Smooth muscle cell (in vitro differentiated cells): ENCODE results near the gene GABBR1. TPM values are rescaled to one million over a fixed set of nuclear protein-coding genes. Genes with fewer than 3 reads are reported as not detected.
"Not testable (repeated sequence)": the region's sequence is repeated elsewhere in the genome, so short reads cannot be mapped to it uniquely, and the experiment has no call there.

Source experiments
- DNase-seq: peaks from one replicate; lab custom pipeline; 2025; ENCODE audit not compliant: unreplicated experiment; lab: John Stamatoyannopoulos, UW
- H2AFZ ChIP-seq: fragments of 200-600 bp; sonication (generic); 2 replicates; pipeline ENCODE4 v1.6.0; 2016; ENCODE audit warnings: antibody characterized with exemption, low read depth, mild to moderate bottlenecking
- H3F3A ChIP-seq: fragments of 200-600 bp; sonication (generic); 2 replicates; pipeline ENCODE4 v1.6.0; 2017; ENCODE audit warnings: antibody characterized with exemption, low read depth
- H3K27ac ChIP-seq: fragments of 200-600 bp; sonication (generic); 2 replicates; pipeline ENCODE4 v1.5.1; 2016; ENCODE audit warnings: low read depth, mild to moderate bottlenecking
- H3K27me3 ChIP-seq: fragments of 200-600 bp; sonication (generic); 2 replicates; pipeline ENCODE4 v1.6.1; 2016; ENCODE audit warnings: low read depth, mild to moderate bottlenecking
- H3K36me3 ChIP-seq: fragments of 200-600 bp; sonication (generic); 2 replicates; pipeline ENCODE4 v1.5.1; 2016; ENCODE audit warnings: low read depth
- H3K4me1 ChIP-seq: fragments of 200-600 bp; sonication (generic); 2 replicates; pipeline ENCODE4 v1.5.1; 2016; ENCODE audit warnings: low read depth
- H3K4me2 ChIP-seq: fragments of 200-600 bp; sonication (generic); 2 replicates; pipeline ENCODE4 v1.6.0; 2016; ENCODE audit warnings: mild to moderate bottlenecking
- H3K4me3 ChIP-seq: fragments of 200-600 bp; sonication (generic); 2 replicates; pipeline ENCODE4 v1.5.1; 2016; ENCODE audit warnings: mild to moderate bottlenecking
- H3K79me2 ChIP-seq: fragments of 200-600 bp; sonication (generic); 2 replicates; pipeline ENCODE4 v1.6.0; 2016; ENCODE audit warnings: low read depth, mild to moderate bottlenecking
- H3K9ac ChIP-seq: fragments of 200-600 bp; sonication (generic); 2 replicates; pipeline ENCODE4 v1.6.0; 2016; ENCODE audit warnings: low read depth
- H3K9me3 ChIP-seq: fragments of 200-600 bp; sonication (generic); replicated peaks from 2 replicates; pipeline ENCODE4 v1.5.1; 2016; ENCODE audit warnings: low read depth
- H4K20me1 ChIP-seq: fragments of 200-600 bp; sonication (generic); 2 replicates; pipeline ENCODE4 v1.6.0; 2016; ENCODE audit warnings: low read depth
- CTCF ChIP-seq: fragments of 200-600 bp; sonication (generic); IDR thresholded peaks from 2 replicates; pipeline ENCODE4 v1.5.1; 2017; ENCODE audit warnings: borderline replicate concordance, mild to moderate bottlenecking, antibody characterized with exemption; ENCODE audit not compliant: insufficient read depth, poor library complexity, severe bottlenecking
- WGBS: methylation state at CpG from one replicate; pipeline ENCODE4 v1.1.7; 2016; ENCODE audit warnings: low lambda C conversion rate; 5-methylcytosine and 5-hydroxymethylcytosine counted together
- polyA plus RNA-seq: library from polyadenylated mRNA; unstranded; fragments of >200 nt; fragmentation: Nextera tagmentation; extraction: Ambion mirVana; gene quantifications from 2 replicates; pipeline ENCODE4 v1.2.1, GENCODE V29; 2016
- total RNA-seq: library from RNA; depleted of rRNA; stranded (reverse); fragments of >200 nt; gene quantifications from 2 replicates; pipeline ENCODE4 v1.2.3, GENCODE V29; 2014

The GABBR1 gene
- total and polyA plus RNA-seq, 2 experiments from 2014 or later, result 13.2 to 26.0 TPM

DNA sequence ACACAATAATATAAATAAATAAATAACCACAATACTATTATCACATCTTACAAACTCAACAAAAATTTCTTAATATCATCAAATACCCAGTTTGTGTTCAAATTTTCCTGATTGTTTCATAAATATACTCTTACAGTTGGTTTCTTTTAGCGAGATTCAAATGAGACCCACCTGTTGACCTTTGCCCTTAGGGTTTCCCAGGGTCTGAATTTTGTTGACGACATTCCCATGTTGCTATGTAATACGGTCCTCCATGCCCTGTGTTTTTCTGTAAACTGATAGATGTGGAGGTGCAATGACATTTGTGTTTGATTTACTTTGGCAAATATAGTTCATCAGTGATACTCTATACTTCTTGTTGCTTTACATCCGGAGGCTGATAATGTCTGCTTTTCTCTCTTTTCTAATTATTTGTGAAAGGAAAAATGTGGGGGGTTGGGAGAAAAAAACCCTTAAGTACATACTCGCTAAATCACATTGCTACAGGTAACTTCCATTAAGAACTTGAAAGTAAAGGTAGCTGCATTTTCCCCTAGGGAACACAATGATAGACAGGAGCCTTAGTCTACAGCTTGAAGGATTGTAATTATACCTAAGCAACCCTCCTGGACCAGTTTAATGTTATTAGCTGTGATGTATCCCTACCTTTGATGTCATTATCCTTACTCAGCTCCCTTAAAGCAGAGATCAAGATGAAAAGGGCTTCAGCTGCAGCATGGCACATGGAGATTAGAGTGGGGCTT, 30.5 kb upstream of the GABBR1 start:
- no peak overlapping the region for H3K4me3 ChIP-seq
- H3K9ac ChIP-seq, result no peak overlapping the region
- H3K36me3 ChIP-seq, result no peaks in the 10 kb centered on the region
- H3K4me2 ChIP-seq, result no peak overlapping the region
- H2AFZ ChIP-seq, result no peak overlapping the region
- TF ChIP-seq CTCF, result no peak
- H4K20me1 ChIP-seq, result no peaks in the 10 kb centered on the region
- H3K27me3 ChIP-seq, result peaks cover 64% of the 10 kb centered on the region
- no peak overlapping the region for H3K27ac ChIP-seq
- H3K4me1 ChIP-seq, result peaks cover 13% of the 10 kb centered on the region
- 50% methylated on average over 5 of the region's 5 CpGs for WGBS
- no peaks in the 10 kb centered on the region for H3K9me3 ChIP-seq
- H3K79me2 ChIP-seq, result no peaks in the 10 kb centered on the region
- no peak for DNase-seq
- no peaks in the 10 kb centered on the region for H3F3A ChIP-seq

DNA sequence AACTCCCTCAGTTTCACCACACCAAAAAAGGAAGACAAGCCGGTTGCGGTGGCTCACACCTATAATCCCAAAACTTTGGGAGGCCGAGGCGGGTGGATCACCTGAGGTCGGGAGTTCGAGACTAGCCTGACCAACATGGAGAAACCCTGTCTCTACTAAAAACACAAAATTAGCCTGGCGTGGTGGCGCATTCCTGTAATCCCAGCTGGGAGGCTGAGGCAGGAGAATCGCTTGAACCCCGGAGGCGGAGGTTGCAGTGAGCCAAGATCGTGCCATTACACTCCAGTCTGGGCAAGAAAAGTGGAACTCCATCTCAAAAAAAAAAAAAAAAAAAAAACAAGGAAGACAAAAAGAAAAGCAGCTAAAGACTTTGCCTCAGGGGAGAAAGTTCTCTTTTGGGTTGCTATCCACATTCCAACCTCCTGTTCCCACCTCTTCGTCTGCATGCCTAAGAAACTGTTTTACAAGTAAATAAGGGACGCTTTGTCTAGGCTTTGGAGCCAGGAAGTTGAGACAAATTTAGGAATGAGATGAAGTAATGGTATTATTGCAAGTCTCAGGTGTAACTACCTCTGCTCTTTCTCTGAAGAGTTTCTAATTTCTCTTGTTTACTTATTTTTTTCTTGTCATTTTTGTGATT, 28.6 kb upstream of the GABBR1 start:
- not testable (repeated sequence) for DNase-seq, H3K36me3 ChIP-seq, H3K79me2 ChIP-seq, H3K4me3 ChIP-seq, H3K4me1 ChIP-seq, H3K4me2 ChIP-seq, H3F3A ChIP-seq, H3K9ac ChIP-seq, H2AFZ ChIP-seq, H4K20me1 ChIP-seq, H3K9me3 ChIP-seq, H3K27ac ChIP-seq
- 25% methylated on average over 14 of the region's 14 CpGs for WGBS
- peaks cover 49% of the 10 kb centered on the region for H3K27me3 ChIP-seq

DNA sequence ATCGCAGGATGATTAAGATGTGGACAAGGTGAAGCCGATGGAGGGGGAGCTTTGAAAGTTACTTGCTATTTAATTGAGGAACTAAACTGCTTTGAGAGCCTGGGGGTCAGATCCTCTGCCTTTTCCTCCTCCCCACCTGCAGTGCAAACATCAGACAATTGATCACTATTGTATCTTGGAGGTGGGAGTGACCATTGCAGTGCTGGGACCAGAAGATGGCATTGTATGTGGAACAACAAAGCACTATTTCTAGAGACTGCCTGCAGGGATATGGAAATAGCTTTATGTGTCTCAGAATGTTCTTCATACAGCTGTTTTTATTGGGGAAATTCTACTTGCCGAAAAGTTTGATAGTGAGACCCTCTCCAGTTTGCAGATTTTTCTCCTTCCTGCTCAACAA, 28.1 kb upstream of the GABBR1 start:
- Histone ChIP-seq H3F3A (no peaks in the 10 kb centered on the region), H2AFZ (no peak overlapping the region), H3K36me3 (no peaks in the 10 kb centered on the region), H3K9me3 (no peaks in the 10 kb centered on the region), H3K4me2 (no peak overlapping the region), H4K20me1 (no peaks in the 10 kb centered on the region), H3K9ac (no peak overlapping the region), H3K79me2 (no peaks in the 10 kb centered on the region), H3K4me1 (no peaks in the 10 kb centered on the region), H3K27me3 (peaks cover 46% of the 10 kb centered on the region), H3K27ac (no peak overlapping the region), H3K4me3 (no peak overlapping the region)
- 68% methylated on average over 3 of the region's 3 CpGs for WGBS
- DNase-seq, result no peak
- TF ChIP-seq CTCF, result no peak

GRCh38 chr6:29656798-29657197, 23.8 kb upstream of the GABBR1 start, which contains the start of gene MOG:
MOG (plus strand) TSS chr6:29657092; CDS start chr6:29657210, 118 bp downstream.
- DNase-seq, result no peak

More at GRCh38 chr6:29656798-29657197, 23.8 kb upstream of the GABBR1 start, which contains the start of gene MOG:
- H3K27ac ChIP-seq, result no peak within 1 kb of the TSS
- no peaks in the 10 kb centered on the region for H3K4me1 ChIP-seq
- H3F3A ChIP-seq, result no peaks in the 10 kb centered on the region
- no peak for TF ChIP-seq CTCF
- peaks cover 20% of the 10 kb centered on the region for H3K27me3 ChIP-seq
- H3K4me3 ChIP-seq, result no peak within 1 kb of the TSS
- no peak within 1 kb of the TSS for H3K4me2 ChIP-seq
- H2AFZ ChIP-seq, result no peak within 1 kb of the TSS
- H4K20me1 ChIP-seq, result no peaks in the 10 kb centered on the region
- H3K9me3 ChIP-seq, result no peaks in the 10 kb centered on the region
- no peaks in the 10 kb centered on the region for H3K79me2 ChIP-seq
- no peak within 1 kb of the TSS for H3K9ac ChIP-seq
- H3K36me3 ChIP-seq, result no peaks in the 10 kb centered on the region
- WGBS, result 98% methylated on average over 4 of the region's 4 CpGs
